GM19193 (cell line): Measurements from ENCODE around the gene CNN1.

Source experiments
- POLR2A ChIP-seq: IDR thresholded peaks from 4 replicates; pipeline ENCODE4 v1.6.1; 2011; ENCODE audit not compliant: insufficient read depth, insufficient read length; ENCODE audit errors: extremely low read depth

Gene CNN1

DNA sequence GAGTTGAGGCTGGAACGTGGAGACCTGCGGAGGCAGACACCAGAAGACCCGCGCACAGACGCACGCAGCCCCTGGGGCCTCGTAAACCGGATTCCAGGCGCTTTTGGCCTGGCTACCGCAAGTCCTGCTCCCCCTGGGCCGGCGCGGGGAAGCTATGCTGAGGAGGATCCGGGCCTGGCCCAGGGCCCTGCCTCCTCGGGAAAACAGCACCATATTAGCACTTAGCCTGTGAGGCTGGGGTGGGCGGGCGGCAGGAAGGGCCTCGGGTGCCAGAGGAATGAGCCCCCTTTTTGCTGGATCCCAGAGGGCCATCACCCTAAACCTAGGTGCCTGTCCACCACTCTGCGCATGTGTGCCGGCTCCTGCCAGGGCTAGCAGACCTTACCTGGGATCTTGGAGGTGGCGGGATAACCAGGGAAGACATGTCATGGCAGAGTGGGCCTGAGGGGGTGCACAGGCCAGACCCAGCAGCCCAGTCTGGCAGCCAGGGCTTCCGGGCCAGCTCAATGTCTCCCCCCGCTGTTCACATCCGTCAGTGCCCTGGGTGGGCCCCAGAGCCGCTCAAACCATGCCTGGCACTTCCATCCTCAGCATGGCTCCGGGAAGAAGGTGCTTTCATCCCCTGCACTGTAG is 13.1 kb downstream of the CNN1 start:
- peak; percentile 25 for TF ChIP-seq POLR2A

DNA sequence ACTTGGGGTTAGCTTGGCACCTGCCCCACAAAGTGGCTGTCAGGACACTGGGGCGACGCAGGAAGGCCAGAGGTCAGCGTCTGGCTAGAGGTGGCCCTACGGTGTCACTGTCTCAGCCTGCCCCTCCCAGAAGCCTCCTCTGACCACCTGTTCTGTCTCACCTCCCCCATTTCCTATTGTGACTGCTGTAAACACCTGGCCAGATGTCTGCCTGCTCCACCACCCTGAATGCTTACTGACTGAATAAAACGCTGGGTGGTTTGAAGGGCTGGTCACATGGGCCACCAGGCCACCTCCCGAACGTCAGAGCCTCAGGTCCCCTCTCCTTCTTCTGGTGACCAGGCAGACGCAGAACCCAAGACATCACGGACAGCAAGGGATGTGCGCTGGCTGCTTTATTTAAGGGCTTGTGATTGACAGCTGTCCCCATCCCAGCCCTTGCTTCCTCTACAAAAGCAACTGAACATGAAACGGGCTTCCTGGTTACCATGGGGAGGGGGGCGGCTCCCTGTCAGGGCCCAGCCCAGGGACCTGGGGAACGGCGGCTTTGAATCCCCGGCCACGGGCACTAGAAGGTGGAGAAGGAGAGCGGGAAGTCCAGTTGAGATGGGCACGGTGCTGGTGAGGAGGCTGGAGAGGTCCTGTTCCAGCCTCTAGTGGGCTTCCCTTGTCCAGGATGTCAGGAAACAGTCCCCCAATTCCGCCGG is 14.2 kb downstream of the CNN1 start:
- TF ChIP-seq POLR2A: no peak

DNA sequence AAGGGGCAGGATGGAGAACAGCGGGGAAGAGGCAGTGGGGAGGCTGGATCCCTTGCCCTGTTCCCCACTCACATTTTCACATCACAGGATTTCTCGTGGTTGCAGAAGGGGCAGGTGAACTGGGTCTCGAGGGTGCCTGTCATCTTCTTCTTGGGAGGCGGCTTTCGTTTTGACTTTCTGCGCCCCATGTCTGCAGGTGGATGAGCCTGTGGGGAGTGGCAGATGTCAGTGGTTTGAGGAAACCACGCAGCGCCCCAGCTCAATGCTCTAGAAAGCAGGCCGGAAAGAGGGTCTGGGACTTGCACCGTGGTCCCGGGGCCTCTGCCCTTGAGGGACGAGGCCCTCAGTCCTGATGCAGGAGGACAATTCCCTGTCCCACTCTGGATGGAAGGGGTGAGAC is 15.5 kb downstream of the CNN1 start:
- TF ChIP-seq POLR2A: no peak

DNA sequence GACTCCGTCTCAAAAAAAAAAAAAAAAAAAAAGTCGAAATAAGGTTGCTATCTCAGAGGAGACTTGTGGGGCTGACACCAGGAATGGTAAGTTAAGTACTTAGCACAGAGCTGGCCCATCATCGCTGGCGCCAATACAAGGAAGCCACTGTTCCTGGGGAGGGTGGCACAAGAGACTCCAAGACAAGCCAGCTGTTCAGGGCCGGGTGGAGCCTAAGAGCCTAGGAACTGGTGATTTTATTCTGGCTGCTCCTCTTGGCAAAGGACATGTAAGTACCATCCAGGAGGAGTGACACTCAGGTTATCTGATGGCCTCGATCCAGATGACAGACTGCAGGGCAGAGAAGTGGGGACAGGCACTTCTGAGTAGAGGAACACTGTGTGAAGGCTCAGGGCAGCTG is 16.6 kb downstream of the CNN1 start:
- TF ChIP-seq POLR2A: no peak

DNA sequence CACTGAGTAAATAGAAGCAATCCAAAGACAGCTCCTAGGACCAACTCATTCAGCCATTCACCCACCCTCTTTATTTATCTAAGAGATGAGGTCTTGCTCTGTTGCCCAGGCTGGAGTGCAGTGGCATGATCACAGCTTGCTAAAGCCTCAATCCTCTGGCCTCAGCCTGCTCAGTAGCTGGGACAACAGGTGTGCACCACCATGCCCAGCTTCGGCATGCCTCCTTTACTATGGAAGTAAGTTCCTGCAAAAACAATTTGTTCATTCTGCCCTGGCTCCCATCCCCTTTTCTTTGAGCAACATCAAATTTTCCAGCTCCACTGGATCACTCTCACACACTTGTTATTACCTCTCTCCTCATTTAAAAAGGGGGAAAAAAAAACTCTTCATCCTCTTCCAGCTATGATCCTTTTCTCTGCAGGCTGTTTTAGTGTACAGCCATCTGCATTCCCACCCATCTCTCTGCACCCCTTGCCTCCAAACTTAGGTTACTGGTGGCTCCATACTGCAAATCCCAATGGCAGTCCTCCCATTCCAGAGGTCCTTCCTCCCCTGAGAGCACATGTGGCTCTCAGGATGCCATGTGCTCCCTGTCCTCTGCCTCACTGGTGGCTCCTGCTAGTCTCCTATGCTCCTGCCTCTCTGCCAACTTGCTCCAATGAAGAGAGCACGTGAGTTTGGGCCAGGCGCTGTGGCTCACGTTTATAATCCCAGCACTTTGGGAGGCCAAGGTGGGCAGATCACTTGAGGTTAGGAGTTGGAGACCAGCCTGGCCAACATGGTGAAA is 18.2 kb downstream of the CNN1 start:
- no peak for TF ChIP-seq POLR2A

DNA sequence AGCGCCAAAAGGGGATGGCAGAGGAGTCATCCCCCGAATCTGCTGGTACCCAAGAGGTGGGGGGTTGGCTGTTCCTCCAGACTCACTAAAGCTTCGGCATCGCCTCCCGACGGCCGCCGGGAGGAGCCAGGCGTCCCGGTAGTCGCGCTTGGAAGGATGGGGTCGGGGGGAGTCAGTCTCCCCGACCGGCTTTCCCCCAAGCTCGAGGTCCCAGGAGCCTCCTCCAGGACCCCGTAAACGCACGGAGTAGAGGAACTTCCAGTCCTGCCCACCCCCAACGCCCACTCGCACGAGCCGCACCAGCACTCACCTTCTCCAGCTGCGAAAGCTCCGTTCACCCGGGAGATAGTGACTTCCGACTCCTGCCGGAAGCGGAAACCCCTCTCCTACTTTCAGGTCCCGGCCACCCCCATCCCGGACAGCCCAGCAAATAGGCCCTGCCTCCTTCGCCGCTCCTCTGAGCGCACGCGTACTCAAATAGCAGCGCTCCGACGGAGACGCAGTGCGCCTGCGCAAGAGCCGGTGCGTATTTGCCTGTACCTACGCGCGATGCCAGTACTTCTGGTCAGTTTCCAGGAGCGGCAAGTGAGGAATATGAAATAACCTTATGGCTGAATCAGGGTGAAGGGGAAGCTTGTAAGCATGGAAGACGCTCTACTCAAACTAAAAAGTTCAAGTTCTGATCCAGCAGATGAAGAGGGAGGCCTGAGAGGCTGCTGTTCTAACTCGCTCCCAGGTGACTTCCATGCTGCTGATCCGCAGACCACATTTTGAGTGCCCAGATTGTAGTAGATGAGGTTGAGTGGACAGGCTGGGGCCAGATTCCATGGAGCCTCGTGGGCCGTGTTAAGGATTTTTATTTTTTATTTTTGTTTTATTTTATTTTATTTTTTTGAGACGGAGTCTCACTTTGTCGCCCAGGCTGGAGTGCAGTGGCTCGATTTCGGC is 20.5 kb downstream of the CNN1 start, which contains the start of gene ELOF1:
ELOF1 (minus strand) TSS at position 350 of the 948 bp plus-strand sequence. CDS start 4,883 bp downstream, outside the sequence.
- peak; percentile 82 for TF ChIP-seq POLR2A

DNA sequence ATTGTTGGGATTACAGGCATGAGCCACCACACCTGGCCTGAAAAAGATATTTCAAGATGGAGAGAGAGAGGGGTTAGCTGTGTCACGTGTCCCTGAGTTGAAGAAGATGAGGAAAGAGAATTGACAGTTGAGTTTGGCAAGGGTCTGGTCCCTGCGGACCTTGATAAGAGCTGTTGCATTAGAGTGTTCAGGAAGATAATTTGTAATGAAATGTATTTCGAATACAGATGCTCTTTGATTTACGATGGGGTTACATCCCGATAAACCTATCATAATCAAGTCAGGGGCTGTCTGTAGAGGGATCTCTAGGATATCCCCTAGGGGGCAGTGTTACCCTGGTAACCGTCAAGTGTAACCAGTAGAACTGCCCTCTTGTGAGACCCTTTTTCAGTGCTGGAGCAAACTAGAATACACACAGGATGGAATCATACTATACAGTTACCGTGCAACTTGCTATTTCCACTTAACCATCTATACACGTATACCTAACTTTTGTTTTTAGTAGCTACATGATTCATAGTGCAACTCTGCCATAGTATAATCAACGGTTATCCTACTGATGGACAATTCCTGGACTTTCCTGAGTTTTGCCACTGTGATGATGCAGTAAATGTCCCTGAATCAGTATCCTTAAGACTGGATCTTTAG is 21.9 kb downstream of the CNN1 start:
- no peak for TF ChIP-seq POLR2A

DNA sequence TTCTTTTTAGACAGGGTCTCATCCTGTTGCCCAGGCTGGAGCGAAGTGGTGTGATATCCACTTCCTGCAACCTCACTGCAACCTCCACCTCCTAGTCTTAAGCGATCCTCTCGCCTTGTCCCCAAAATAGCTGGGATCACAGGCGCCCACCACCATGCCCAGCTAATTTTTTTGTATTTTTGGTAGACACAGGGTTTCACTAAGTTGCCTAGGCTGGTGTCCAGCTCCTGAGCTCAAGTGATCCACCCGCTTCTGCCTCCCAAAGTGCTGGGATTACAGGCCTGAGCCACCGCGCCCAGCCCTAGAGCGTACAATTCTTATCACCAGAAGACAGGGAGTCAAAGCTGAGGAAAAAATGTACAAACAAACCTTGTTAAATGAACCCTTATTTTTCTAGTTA is 24.9 kb downstream of the CNN1 start:
- no peak for TF ChIP-seq POLR2A

DNA sequence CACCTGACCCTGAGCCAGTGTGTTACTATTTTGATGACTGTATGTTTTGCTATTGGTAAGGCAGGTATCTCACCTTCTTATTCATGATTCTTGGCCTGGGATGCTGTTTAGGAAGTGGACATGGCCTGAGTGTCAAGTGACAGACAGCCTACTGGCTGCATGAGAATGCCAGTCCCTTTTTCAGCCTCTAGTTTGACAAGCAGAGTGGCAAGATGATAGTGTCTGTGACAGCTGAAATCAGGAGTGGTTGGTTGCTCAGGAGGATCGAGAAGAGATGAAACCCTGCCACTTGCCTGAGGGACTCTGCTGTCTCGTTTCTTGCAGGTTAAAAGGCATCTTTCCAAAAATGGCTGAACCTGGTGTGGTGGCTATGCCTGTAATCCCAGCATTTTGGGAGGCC is 27.5 kb downstream of the CNN1 start:
- no peak for TF ChIP-seq POLR2A

DNA sequence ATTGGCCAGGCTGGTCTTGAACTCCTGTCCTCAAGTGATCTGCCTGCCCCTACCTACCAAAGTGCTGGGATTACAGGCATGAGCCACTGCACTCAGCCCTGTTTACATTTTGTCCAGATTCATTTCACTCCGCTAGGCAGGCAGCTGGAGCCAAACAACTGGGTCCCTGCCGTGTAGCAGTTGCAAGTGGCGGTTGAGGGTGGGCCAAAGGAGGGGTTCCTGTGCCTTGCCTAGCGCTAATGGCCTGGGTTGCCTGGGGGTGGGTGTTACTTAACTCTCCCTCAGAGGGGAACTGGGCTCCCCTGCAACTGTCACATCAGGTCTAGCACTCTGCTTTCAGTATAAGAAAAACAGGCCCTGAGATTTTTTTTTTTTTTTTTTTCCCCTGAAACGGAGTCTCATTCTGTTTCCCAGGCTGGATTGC is 31.4 kb downstream of the CNN1 start:
- TF ChIP-seq POLR2A: no peak

DNA sequence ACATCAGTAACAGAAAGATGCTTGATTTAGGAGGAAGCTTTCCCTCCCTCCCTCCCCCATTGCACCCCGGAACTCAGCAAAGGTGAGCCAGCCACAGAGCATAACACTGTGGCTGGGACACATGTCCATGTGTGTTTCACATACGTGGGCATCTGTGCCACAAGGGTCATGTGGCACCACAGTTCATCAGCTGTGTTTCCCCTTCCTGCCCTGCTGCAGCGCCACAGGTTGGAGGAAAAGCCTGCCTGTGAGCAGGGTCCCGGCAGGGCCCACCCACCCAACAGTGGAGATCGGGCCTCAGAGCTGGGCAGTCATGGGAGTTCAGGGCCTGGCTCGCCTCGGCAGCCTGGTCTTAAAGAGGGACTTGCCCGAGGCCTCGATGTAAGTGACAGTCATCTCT is 36.0 kb downstream of the CNN1 start:
- no peak for TF ChIP-seq POLR2A

DNA sequence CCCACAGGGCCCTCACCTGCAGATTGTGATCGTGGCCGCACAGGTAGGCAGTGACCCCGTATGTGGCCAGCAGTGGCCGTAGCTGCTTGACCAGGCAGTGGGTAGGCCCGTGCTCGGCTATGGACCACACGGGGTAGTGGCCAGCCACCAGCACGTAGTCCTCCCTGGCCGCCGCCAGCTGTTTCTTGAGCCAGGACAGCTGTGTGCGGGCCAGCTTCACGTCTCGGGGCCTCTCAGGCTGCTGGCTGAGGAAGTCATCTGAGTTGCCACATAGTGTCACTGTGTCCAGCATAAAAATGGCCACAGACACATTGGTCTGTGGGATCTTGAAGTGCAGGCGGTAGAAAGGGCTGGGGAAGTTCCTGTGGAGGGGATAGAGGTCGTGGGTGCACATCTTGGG is 37.6 kb downstream of the CNN1 start:
- TF ChIP-seq POLR2A: no peak

DNA sequence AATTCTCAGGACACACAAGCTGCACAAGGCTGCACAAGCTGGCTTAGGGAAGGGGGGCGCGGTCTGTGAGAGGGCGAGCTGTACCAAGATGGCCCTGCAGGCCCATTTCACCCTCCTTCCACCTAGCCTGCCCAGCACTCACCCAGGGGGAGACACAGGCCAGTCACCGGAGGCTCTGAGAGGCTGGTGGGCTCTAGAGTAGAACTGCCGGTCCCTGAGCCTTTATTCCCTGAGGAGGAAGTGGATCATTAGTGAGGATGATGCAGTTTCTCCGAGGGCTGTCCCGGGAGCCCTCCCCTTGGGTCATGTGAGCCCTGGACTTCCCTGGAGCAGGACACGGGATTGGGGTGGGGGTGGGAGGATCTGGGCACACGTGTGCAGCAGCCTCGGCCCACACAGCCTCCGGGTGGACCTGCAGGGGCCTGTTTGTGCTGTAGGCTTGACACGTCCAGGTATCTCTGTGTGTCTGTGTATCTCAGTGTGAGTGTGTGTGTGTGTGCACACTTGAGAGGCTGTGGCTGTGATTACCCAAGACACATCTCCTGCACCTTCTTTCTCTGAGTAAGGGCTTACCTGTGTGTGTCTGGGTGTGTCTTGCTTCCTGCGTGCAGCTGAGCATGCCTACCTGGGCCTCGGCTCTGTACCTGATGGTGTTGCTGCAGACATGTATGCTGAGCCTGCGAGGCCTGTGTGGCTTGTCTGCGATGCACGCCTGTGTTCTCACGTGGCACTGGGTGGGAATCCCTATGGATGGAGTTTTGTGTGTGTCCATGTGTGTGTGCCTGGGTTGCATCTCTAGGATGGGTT is 39.0 kb downstream of the CNN1 start, which contains the start of gene ACP5:
ACP5 (minus strand) TSS at position 195 of the 807 bp plus-strand sequence. CDS start 328 bp downstream, outside the sequence.
- no peak for TF ChIP-seq POLR2A
